SIG-M5 (cell line): ENCODE results near the gene KCNQ4.

Experiments
- DNase-seq: peaks from one replicate; lab custom pipeline; 2025; lab: John Stamatoyannopoulos, UW

The KCNQ4 gene

GRCh38 chr1:40777224-40777970 is 6.2 kb upstream of the KCNQ4 start:
- no peak for DNase-seq

- DNase-seq = no peak
Measured at GRCh38 chr1:40780678-40781607, 2.6 kb upstream of the KCNQ4 start.

- DNase-seq = no peak
Measured at GRCh38 chr1:40781608-40781971, 2.0 kb upstream of the KCNQ4 start.

- no peak for DNase-seq
Measured at GRCh38 chr1:40782371-40782956, 1.1 kb upstream of the KCNQ4 start.

GRCh38 chr1:40784141-40784770 is 669 bp downstream of the KCNQ4 start:
- DNase-seq = no peak

GRCh38 chr1:40784771-40785151 is 1.2 kb downstream of the KCNQ4 start:
- DNase-seq = no peak

- DNase-seq = no peak
Measured at GRCh38 chr1:40785446-40785845, 1.9 kb downstream of the KCNQ4 start.

- no peak for DNase-seq
Measured at GRCh38 chr1:40786171-40786994, 2.8 kb downstream of the KCNQ4 start.

GRCh38 chr1:40786995-40787705 is 3.6 kb downstream of the KCNQ4 start:
- no peak for DNase-seq

- no peak for DNase-seq
Measured at GRCh38 chr1:40787737-40788560, 4.4 kb downstream of the KCNQ4 start.

- no peak for DNase-seq
Measured at GRCh38 chr1:40788561-40789341, 5.2 kb downstream of the KCNQ4 start.

GRCh38 chr1:40789342-40789598 is 5.7 kb downstream of the KCNQ4 start:
- no peak for DNase-seq

- DNase-seq = no peak
Measured at GRCh38 chr1:40789661-40790430, 6.3 kb downstream of the KCNQ4 start.

GRCh38 chr1:40792036-40792435 is 8.4 kb downstream of the KCNQ4 start:
- DNase-seq = no peak

GRCh38 chr1:40793617-40794016 is 10.0 kb downstream of the KCNQ4 start:
- DNase-seq = no peak

- DNase-seq = no peak
Measured at GRCh38 chr1:40794048-40794447, 10.5 kb downstream of the KCNQ4 start.

- no peak for DNase-seq
Measured at GRCh38 chr1:40794974-40795715, 11.6 kb downstream of the KCNQ4 start.
